ENCODE measurements around the gene TTC9B. TPM values are rescaled to one million over a fixed set of nuclear protein-coding genes. Genes with fewer than 3 reads are reported as not detected.

TTC9B gene
- total RNA-seq, 6 experiments from 2014 or later: not detected

Other genes with a start within 250 kb of the TTC9B start
- gene PSMC4, start 247.2 kb downstream of the TTC9B start, total RNA-seq (2021; fragmentation: NEBNext Ultra II Directional; extraction: Animal tissue kit (Norgen Biotek cat#: 25700)): 100 to 1,000 TPM; 124 to 144 (median 133) TPM
- gene ZNF546, start 221.3 kb downstream of the TTC9B start, total RNA-seq (2021; fragmentation: NEBNext Ultra II Directional; extraction: Animal tissue kit (Norgen Biotek cat#: 25700)): 1 to 10 TPM; 1.8 to 2.7 (median 2.2) TPM
- 1 to 10 TPM; 7.3 to 9.9 (median 8.8) TPM for gene ZNF780B, start 162.2 kb downstream of the TTC9B start, total RNA-seq (2021; fragmentation: NEBNext Ultra II Directional; extraction: Animal tissue kit (Norgen Biotek cat#: 25700))
- 10 to 100 TPM; 10.1 to 13.2 (median 11.3) TPM for gene ZNF780A, start 127.4 kb downstream of the TTC9B start, total RNA-seq (2021; fragmentation: NEBNext Ultra II Directional; extraction: Animal tissue kit (Norgen Biotek cat#: 25700))
- gene MAP3K10, start 27.0 kb downstream of the TTC9B start, total RNA-seq (2021; fragmentation: NEBNext Ultra II Directional; extraction: Animal tissue kit (Norgen Biotek cat#: 25700)): 10 to 100 TPM; 10.7 to 14.9 (median 11.3) TPM
- gene CCNP, start 8.3 kb upstream of the TTC9B start, total RNA-seq (2021; fragmentation: NEBNext Ultra II Directional; extraction: Animal tissue kit (Norgen Biotek cat#: 25700)): under 1 TPM in 3 of 6 experiments, not detected in 3; 0.22 to 0.33 (median 0.31) TPM
- gene AKT2, start 67.0 kb upstream of the TTC9B start, total RNA-seq (2021; fragmentation: NEBNext Ultra II Directional; extraction: Animal tissue kit (Norgen Biotek cat#: 25700)): 100 to 1,000 TPM; 128 to 133 (median 130) TPM
- gene C19orf47, start 130.0 kb upstream of the TTC9B start, total RNA-seq (2021; fragmentation: NEBNext Ultra II Directional; extraction: Animal tissue kit (Norgen Biotek cat#: 25700)): 10 to 100 TPM; 15.8 to 20.0 (median 18.5) TPM
- gene PLD3, start 130.3 kb upstream of the TTC9B start, total RNA-seq (2021; fragmentation: NEBNext Ultra II Directional; extraction: Animal tissue kit (Norgen Biotek cat#: 25700)): 100 to 1,000 TPM; 141 to 211 (median 152) TPM
- under 1 TPM in 4 of 6 experiments, not detected in 2; 0.07 to 0.11 (median 0.10) TPM for gene HIPK4, start 171.8 kb upstream of the TTC9B start, total RNA-seq (2021; fragmentation: NEBNext Ultra II Directional; extraction: Animal tissue kit (Norgen Biotek cat#: 25700))
- 1 to 10 TPM in 2 of 6 experiments, under 1 TPM in 4; 0.86 to 1.5 (median 0.94) TPM for gene PRX, start 195.0 kb upstream of the TTC9B start, total RNA-seq (2021; fragmentation: NEBNext Ultra II Directional; extraction: Animal tissue kit (Norgen Biotek cat#: 25700))
- 10 to 100 TPM; 18.5 to 25.4 (median 21.2) TPM for gene SERTAD1, start 207.6 kb upstream of the TTC9B start, total RNA-seq (2021; fragmentation: NEBNext Ultra II Directional; extraction: Animal tissue kit (Norgen Biotek cat#: 25700))
- 10 to 100 TPM; 35.9 to 47.0 (median 41.2) TPM for gene SERTAD3, start 226.0 kb upstream of the TTC9B start, total RNA-seq (2021; fragmentation: NEBNext Ultra II Directional; extraction: Animal tissue kit (Norgen Biotek cat#: 25700))
- gene BLVRB, start 247.4 kb upstream of the TTC9B start, total RNA-seq (2021; fragmentation: NEBNext Ultra II Directional; extraction: Animal tissue kit (Norgen Biotek cat#: 25700)): 10 to 100 TPM; 35.3 to 55.7 (median 52.5) TPM
- under 1 TPM; 0.17 to 0.96 (median 0.54) TPM for gene SPTBN4, start 248.6 kb upstream of the TTC9B start, total RNA-seq (2021; fragmentation: NEBNext Ultra II Directional; extraction: Animal tissue kit (Norgen Biotek cat#: 25700))